Measurements from ENCODE around the gene SLC9A3.

- TF ChIP-seq BCL11B (tag by site-specific recombination; IDR thresholded peaks at IDR 0.05; ENCODE audit: low read depth), result no peak
- no peak for TF ChIP-seq ZNF239 (tag by site-specific recombination; IDR thresholded peaks at IDR 0.05)
- no peak for TF ChIP-seq ZNF510 (tag by site-specific recombination; IDR thresholded peaks at IDR 0.05; ENCODE audit: insufficient replicate concordance)
- TF ChIP-seq KLF16 (tag by site-specific recombination; IDR thresholded peaks at IDR 0.05), result no peak
- no peak for TF ChIP-seq CTCF (tag by site-specific recombination; IDR thresholded peaks at IDR 0.05)
Measured at GRCh38 chr5:482021-482420, 42.2 kb downstream of the SLC9A3 start.
